NT2/D1 (cell line): ENCODE data around the gene P4HA3.

Experiments used
- SUZ12 ChIP-seq: IDR thresholded peaks from 2 replicates; pipeline ENCODE4 v1.6.1; 2011; ENCODE audit not compliant: insufficient read length, insufficient read depth; ENCODE audit errors: extremely low read depth
- YY1 ChIP-seq: IDR thresholded peaks from 2 replicates; pipeline ENCODE4 v1.6.1; 2011; ENCODE audit not compliant: insufficient read length, insufficient read depth

DNA sequence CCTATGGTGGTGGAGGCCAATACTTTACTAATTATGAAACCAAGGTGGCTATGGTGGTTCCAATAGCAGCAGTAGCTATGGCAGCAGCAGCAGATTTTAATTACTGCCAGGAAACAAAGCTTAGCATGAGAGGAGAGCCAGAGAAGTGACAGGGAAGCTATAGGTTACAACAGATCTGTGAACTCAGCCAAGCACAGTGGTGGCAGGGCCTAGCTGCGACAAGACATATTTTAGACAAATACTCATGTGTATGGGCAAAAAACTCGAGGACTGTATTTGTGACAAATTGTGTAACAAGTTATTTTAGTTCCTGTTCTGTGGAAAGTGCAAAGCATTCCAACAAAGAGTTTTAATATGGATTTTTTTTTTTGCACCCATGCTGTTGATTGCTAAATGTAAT, 44.2 kb upstream of the P4HA3 start:
- TF ChIP-seq SUZ12 (no peak), YY1 (no peak)
